Measurements from ENCODE around the gene MAD2L1.

- TF ChIP-seq, protein P1, sequence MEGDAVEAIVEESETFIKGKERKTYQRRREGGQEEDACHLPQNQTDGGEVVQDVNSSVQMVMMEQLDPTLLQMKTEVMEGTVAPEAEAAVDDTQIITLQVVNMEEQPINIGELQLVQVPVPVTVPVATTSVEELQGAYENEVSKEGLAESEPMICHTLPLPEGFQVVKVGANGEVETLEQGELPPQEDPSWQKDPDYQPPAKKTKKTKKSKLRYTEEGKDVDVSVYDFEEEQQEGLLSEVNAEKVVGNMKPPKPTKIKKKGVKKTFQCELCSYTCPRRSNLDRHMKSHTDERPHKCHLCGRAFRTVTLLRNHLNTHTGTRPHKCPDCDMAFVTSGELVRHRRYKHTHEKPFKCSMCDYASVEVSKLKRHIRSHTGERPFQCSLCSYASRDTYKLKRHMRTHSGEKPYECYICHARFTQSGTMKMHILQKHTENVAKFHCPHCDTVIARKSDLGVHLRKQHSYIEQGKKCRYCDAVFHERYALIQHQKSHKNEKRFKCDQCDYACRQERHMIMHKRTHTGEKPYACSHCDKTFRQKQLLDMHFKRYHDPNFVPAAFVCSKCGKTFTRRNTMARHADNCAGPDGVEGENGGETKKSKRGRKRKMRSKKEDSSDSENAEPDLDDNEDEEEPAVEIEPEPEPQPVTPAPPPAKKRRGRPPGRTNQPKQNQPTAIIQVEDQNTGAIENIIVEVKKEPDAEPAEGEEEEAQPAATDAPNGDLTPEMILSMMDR (IDR thresholded peaks at IDR 0.05), result no peak
- no peak for TF ChIP-seq POLR2AphosphoS5 (IDR thresholded peaks at IDR 0.05)
Observed at GRCh38 chr4:120053911-120054310, 12.7 kb downstream of the MAD2L1 start.

Data from stomach (tissue), 4 donors.